KMS-11 (cell line): Measurements from ENCODE around the gene ACO1.

Experiments
- H2AFZ ChIP-seq: fragments of 200-600 bp; sonication (generic); 2 replicates; pipeline ENCODE4 v1.6.1; 2016; ENCODE audit warnings: antibody characterized with exemption, mixed run types, low read depth
- H3K27ac ChIP-seq: fragments of 200-600 bp; sonication (generic); 2 replicates; pipeline ENCODE4 v1.6.1; 2016; ENCODE audit warnings: mild to moderate bottlenecking, mixed run types
- H3K27me3 ChIP-seq: fragments of 200-600 bp; sonication (generic); 2 replicates; pipeline ENCODE4 v1.6.1; 2017; ENCODE audit warnings: mild to moderate bottlenecking, low read depth, mixed run types, moderate library complexity; ENCODE audit not compliant: insufficient read depth
- H3K36me3 ChIP-seq: fragments of 200-600 bp; sonication (generic); 2 replicates; pipeline ENCODE4 v1.6.1; 2017; ENCODE audit warnings: mild to moderate bottlenecking, mixed run types; ENCODE audit not compliant: insufficient read depth
- H3K4me1 ChIP-seq: fragments of 200-600 bp; sonication (generic); 2 replicates; pipeline ENCODE4 v1.6.1; 2016; ENCODE audit warnings: mild to moderate bottlenecking, low read depth, mixed run types; ENCODE audit not compliant: poor library complexity, severe bottlenecking
- H3K4me2 ChIP-seq: fragments of 200-600 bp; sonication (generic); 2 replicates; pipeline ENCODE4 v1.7.0; 2016; ENCODE audit warnings: mild to moderate bottlenecking, mixed run types
- H3K4me3 ChIP-seq: fragments of 200-600 bp; sonication (generic); IDR thresholded peaks from 2 replicates; pipeline ENCODE4 v1.6.1; 2017; ENCODE audit warnings: low read depth, low read length, mixed read lengths; ENCODE audit not compliant: insufficient read depth
- H3K79me2 ChIP-seq: fragments of 200-600 bp; sonication (generic); 2 replicates; pipeline ENCODE4 v1.6.1; 2016; ENCODE audit warnings: low read depth, mixed run types; ENCODE audit not compliant: insufficient read depth
- H3K9ac ChIP-seq: fragments of 200-600 bp; sonication (generic); 2 replicates; pipeline ENCODE4 v1.6.1; 2016; ENCODE audit warnings: mild to moderate bottlenecking, mixed run types
- H4K20me1 ChIP-seq: fragments of 200-600 bp; sonication (generic); 2 replicates; pipeline ENCODE4 v1.6.1; 2016; ENCODE audit warnings: mild to moderate bottlenecking, mixed run types; ENCODE audit not compliant: insufficient read depth
- TF ChIP-seq, protein P1 (sequence below): fragments of 200-600 bp; sonication (generic); conservative IDR thresholded peaks from 2 replicates; pipeline ENCODE4 v1.6.1; 2017; ENCODE audit warnings: low read depth, mild to moderate bottlenecking, antibody characterized with exemption, low read length, moderate library complexity, mixed read lengths

The ACO1 gene

DNA sequence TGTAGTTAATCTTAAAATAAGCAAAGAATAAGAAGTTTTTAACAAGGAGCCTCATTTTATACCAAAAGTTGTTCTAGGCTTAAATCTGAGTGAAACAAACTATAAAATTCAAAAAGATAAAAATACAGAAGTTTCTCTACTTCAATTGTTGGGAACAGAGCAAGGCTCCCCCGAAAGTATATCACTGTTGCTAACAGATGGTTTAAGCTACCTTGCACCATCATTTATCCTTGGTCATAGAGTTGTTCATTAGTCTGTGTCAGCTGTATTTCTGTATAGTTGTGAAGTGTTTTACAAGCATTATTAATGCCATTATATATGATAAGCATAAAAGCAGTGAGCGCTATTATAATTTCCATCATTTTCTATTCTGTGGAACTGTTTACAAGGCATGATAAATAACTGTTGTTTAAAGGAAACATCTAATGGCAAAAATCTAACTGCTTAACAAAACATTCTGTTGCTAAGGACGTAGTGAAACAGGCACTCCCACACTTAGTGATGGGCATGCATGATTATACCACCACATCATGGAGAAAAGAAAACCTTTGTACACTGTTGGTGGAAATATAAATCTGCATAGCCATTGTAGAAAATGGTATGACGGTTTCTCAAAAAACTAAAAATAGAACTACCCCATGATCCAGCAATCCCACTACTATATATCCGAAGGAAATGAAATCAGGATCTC is 23.3 kb upstream of the ACO1 start:
- Histone ChIP-seq H2AFZ (no peak overlapping the region), H3K27me3 (no peaks in the 10 kb centered on the region), H3K9ac (no peak overlapping the region), H3K4me3 (no peak overlapping the region), H3K4me2 (no peak overlapping the region), H3K4me1 (no peaks in the 10 kb centered on the region), H4K20me1 (no peaks in the 10 kb centered on the region), H3K36me3 (no peaks in the 10 kb centered on the region), H3K79me2 (no peaks in the 10 kb centered on the region), H3K27ac (no peak overlapping the region)
- TF ChIP-seq, protein P1, sequence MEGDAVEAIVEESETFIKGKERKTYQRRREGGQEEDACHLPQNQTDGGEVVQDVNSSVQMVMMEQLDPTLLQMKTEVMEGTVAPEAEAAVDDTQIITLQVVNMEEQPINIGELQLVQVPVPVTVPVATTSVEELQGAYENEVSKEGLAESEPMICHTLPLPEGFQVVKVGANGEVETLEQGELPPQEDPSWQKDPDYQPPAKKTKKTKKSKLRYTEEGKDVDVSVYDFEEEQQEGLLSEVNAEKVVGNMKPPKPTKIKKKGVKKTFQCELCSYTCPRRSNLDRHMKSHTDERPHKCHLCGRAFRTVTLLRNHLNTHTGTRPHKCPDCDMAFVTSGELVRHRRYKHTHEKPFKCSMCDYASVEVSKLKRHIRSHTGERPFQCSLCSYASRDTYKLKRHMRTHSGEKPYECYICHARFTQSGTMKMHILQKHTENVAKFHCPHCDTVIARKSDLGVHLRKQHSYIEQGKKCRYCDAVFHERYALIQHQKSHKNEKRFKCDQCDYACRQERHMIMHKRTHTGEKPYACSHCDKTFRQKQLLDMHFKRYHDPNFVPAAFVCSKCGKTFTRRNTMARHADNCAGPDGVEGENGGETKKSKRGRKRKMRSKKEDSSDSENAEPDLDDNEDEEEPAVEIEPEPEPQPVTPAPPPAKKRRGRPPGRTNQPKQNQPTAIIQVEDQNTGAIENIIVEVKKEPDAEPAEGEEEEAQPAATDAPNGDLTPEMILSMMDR: no peak

DNA sequence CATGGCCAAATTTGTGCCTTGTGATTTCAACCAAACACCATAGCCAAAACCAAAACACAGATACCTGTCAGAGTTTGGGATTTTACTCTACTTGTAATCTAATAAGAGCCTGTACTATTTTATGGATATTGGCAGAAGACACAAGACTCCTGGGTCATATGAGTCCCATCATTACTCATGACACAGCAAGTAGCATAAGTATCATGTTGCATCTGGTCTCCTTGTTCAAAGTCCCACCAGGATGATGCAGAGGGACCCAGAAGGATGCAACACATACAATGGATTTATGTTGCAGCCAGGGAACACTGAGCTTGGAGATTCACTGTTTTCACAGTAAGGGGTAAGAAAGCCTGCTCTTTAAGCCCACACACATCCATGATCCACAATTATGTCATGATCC is 13.2 kb upstream of the ACO1 start:
- no peaks in the 10 kb centered on the region for H3K79me2 ChIP-seq
- H3K27ac ChIP-seq: no peak overlapping the region
- H3K4me3 ChIP-seq: no peak overlapping the region
- TF ChIP-seq, protein P1: no peak
- H3K27me3 ChIP-seq: no peaks in the 10 kb centered on the region
- no peak overlapping the region for H3K9ac ChIP-seq
- no peaks in the 10 kb centered on the region for H3K36me3 ChIP-seq
- peaks cover 5% of the 10 kb centered on the region for H3K4me1 ChIP-seq
- no peaks in the 10 kb centered on the region for H4K20me1 ChIP-seq
- no peak overlapping the region for H2AFZ ChIP-seq
- no peak overlapping the region for H3K4me2 ChIP-seq

DNA sequence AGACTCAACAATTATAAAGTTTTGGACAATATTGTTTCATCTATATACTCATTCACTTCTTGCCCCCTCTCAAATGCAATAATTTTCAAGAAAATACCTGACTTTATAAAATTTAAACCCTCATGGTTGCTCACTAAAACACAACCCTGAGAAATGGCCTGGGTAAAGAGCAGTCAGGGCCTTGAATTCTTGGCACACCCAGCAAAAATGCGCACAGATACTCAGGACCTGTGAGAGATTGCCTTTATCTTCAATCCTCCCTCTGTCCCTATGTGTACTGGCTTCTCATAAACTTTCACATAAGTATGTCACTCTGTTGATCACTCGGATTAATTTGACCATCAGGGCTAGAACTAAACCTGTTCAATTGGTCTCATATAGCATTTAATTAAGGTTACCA is 12.8 kb upstream of the ACO1 start:
- H3K79me2 ChIP-seq: no peaks in the 10 kb centered on the region
- H3K9ac ChIP-seq: no peak overlapping the region
- no peak overlapping the region for H3K27ac ChIP-seq
- no peak overlapping the region for H2AFZ ChIP-seq
- TF ChIP-seq, protein P1: no peak
- no peaks in the 10 kb centered on the region for H3K27me3 ChIP-seq
- H3K4me1 ChIP-seq: peaks cover 7% of the 10 kb centered on the region
- no peak overlapping the region for H3K4me2 ChIP-seq
- no peak overlapping the region for H3K4me3 ChIP-seq
- H3K36me3 ChIP-seq: no peaks in the 10 kb centered on the region
- no peaks in the 10 kb centered on the region for H4K20me1 ChIP-seq

DNA sequence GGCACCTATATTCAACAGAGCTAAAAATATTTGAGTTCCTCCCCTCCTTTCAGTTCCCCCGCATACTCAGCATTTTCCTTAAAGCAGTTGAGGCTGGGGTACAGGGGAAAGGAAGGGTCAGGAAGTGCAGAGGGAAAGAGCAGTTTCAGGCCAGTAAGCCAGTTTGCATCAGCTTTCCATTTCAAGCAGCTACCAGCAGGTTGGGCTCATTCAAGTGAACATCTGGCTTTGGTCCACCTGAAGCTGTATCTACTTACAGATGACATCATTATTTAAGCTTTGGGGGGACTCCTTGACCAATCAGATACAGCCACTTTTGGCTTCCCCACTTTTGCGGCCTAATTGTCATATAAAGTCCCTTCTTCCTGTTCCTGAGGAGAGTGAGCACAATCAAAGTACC is 8.2 kb upstream of the ACO1 start:
- Histone ChIP-seq H4K20me1 (no peaks in the 10 kb centered on the region), H2AFZ (0 out of 2 replicates have a peak overlapping the region, but pooled peaks have one; percentile 16), H3K4me2 (no peak overlapping the region), H3K4me1 (peaks cover 14% of the 10 kb centered on the region), H3K36me3 (no peaks in the 10 kb centered on the region), H3K79me2 (no peaks in the 10 kb centered on the region), H3K9ac (no peak overlapping the region), H3K4me3 (no peak overlapping the region), H3K27ac (no peak overlapping the region), H3K27me3 (no peaks in the 10 kb centered on the region)
- TF ChIP-seq, protein P1: no peak
